Spleen (tissue), 11 donors: ENCODE measurements around the gene ESR2. TPM values are rescaled to one million over a fixed set of nuclear protein-coding genes. Genes with fewer than 3 reads are reported as not detected.

Source experiments
- DNase-seq: peaks from one replicate; pipeline ENCODE4 v3.0.0-alpha.2; 2020
- H3K27ac ChIP-seq, 8 donors: fragments of 200-600 bp; sonication (generic) in 7 of 8; 1 replicate in 4 of 8; 2 replicates in 4 of 8; pipeline versions ENCODE4 v1.5.0 to v1.8.0; 2016 to 2021; ENCODE audit warnings: inconsistent platforms in 4 of 8, mild to moderate bottlenecking in 4 of 8, moderate library complexity in 1 of 8
- H3K27me3 ChIP-seq, 7 donors: fragments of 200-600 bp; sonication (generic) in 6 of 7; replicated peaks in 1 of 7; 1 replicate in 4 of 7; 2 replicates in 3 of 7; pipeline versions ENCODE4 v1.5.0 to v1.8.0; 2016 to 2021; ENCODE audit warnings: inconsistent platforms in 3 of 7, mild to moderate bottlenecking in 1 of 7
- H3K36me3 ChIP-seq, 6 donors: fragments of 200-600 bp; sonication (generic) in 5 of 6; 1 replicate in 4 of 6; 2 replicates in 2 of 6; pipeline versions ENCODE4 v1.5.0 to v1.8.0; 2016 to 2021; ENCODE audit warnings: inconsistent platforms in 2 of 6
- H3K4me1 ChIP-seq, 6 donors: fragments of 200-600 bp; sonication (generic) in 5 of 6; 1 replicate in 3 of 6; 2 replicates in 3 of 6; pipeline versions ENCODE4 v1.5.0 to v1.8.0; 2016 to 2021; ENCODE audit warnings: inconsistent platforms in 3 of 6
- H3K4me3 ChIP-seq, 8 donors: fragments of 200-600 bp; sonication (generic) in 7 of 8; 1 replicate in 4 of 8; 2 replicates in 4 of 8; pipeline versions ENCODE4 v1.5.0 to v1.8.0; 2016 to 2021; ENCODE audit warnings: inconsistent platforms in 4 of 8, mild to moderate bottlenecking in 4 of 8, moderate library complexity in 2 of 8
- H3K9me3 ChIP-seq, 8 donors: fragments of 200-600 bp; sonication (generic) in 7 of 8; 1 replicate in 4 of 8; 2 replicates in 4 of 8; pipeline versions ENCODE4 v1.5.0 to v1.8.0; 2016 to 2021; ENCODE audit warnings: inconsistent platforms in 4 of 8
- POLR2A ChIP-seq, 3 donors: fragments of 450-650 bp; IDR thresholded peaks; one replicate each; pipeline ENCODE4 v1.5.1; 2017; ENCODE audit warnings: antibody characterized with exemption in 3 of 3, mild to moderate bottlenecking in 1 of 3
- POLR2AphosphoS5 ChIP-seq, 3 donors: sonication (generic); formaldehyde crosslinking; IDR thresholded peaks; one replicate each; pipeline ENCODE4 v1.5.1; 2017; ENCODE audit warnings: antibody characterized with exemption in 3 of 3
- WGBS, 5 donors: extraction: QIAGEN DNeasy Blood & Tissue Kit in 3 of 5; methylation state at CpG; one replicate each; pipeline versions ENCODE4 v1.1.5 to v1.1.7; 2013 to 2018; 5-methylcytosine and 5-hydroxymethylcytosine counted together
- intact Hi-C: fragments of 100-400 bp; cut with DNase I; formaldehyde crosslinking; loops from one replicate; pipeline ENCODE4 v1.15.0; 2023; ENCODE audit warnings: low total_unique reads
- polyA plus RNA-seq, 3 donors: library from polyadenylated mRNA; stranded (reverse); fragments of 200-250 nt; gene quantifications; one replicate each; pipeline ENCODE4 v1.2.1, GENCODE V29; 2013
- total RNA-seq, 7 donors: library from RNA; depleted of rRNA in 3 of 7; stranded (reverse); fragments of >200 nt in 3 of 7; fragmentation: NEBNext Ultra II Directional in 4 of 7; extraction: Animal tissue kit (Norgen Biotek cat#: 25700) in 4 of 7; gene quantifications; one replicate each; pipeline versions ENCODE4 v1.1.0 to v1.2.1, GENCODE V29; 2016 to 2021
- TF ChIP-seq, protein P1 (sequence below), 11 experiments: fragments of 200-600 bp in 7 of 11; fragments of 450-650 bp in 4 of 11; sonication (generic) in 4 of 11; IDR thresholded peaks in 8 of 11; conservative IDR thresholded peaks in 3 of 11; 1 replicate in 7 of 11; 2 replicates in 4 of 11; pipeline versions ENCODE4 v1.4.0 to v1.8.0; 2016 to 2021; ENCODE audit warnings: antibody characterized with exemption in 11 of 11, inconsistent platforms in 4 of 11, mild to moderate bottlenecking in 1 of 11
- donor health status: healthy with polysubstance abuse.
- donor health status: DM: no; HTN: no; CAD: no; lungs with moderate emphysema.
- donor health status: DM: no; HTN: no; CAD: no.
- donor health status: Bipolar disorder and iron deficiency.
- donor health status: healthy.
- donor health status: DM: no; HTN: no; CAD: no.
- donor health status: DM: yes; HTN: yes; CAD: no.

Gene ESR2
- total and polyA plus RNA-seq, 10 donors: 0.93 to 9.0 (median 3.8) TPM

GRCh38 chr14:64218344-64219240 is 75.6 kb downstream of the ESR2 start:
- TF ChIP-seq, protein P1, sequence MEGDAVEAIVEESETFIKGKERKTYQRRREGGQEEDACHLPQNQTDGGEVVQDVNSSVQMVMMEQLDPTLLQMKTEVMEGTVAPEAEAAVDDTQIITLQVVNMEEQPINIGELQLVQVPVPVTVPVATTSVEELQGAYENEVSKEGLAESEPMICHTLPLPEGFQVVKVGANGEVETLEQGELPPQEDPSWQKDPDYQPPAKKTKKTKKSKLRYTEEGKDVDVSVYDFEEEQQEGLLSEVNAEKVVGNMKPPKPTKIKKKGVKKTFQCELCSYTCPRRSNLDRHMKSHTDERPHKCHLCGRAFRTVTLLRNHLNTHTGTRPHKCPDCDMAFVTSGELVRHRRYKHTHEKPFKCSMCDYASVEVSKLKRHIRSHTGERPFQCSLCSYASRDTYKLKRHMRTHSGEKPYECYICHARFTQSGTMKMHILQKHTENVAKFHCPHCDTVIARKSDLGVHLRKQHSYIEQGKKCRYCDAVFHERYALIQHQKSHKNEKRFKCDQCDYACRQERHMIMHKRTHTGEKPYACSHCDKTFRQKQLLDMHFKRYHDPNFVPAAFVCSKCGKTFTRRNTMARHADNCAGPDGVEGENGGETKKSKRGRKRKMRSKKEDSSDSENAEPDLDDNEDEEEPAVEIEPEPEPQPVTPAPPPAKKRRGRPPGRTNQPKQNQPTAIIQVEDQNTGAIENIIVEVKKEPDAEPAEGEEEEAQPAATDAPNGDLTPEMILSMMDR (IDR thresholded peaks at IDR 0.05 in 8 of 11, conservative IDR thresholded peaks at IDR 0.05 in 3 of 11): no peak
- peak in 1 of 3 donors; percentile 5 for TF ChIP-seq POLR2AphosphoS5 (IDR thresholded peaks at IDR 0.05)
- intact Hi-C loops: no loop called here
- H3K4me3 ChIP-seq: no peak overlapping the region
- H3K36me3 ChIP-seq: peaks cover 0 to 100% (median 83%) of the 10 kb centered on the region in 6 donors
- 67 to 76% (median 72%) methylated on average over 15 of the region's 15 CpGs for WGBS, 5 donors
- no peaks in the 10 kb centered on the region for H3K27me3 ChIP-seq
- H3K4me1 ChIP-seq: peaks cover 0 to 64% (median 41%) of the 10 kb centered on the region in 6 donors
- no peaks in the 10 kb centered on the region for H3K9me3 ChIP-seq
- peak overlapping the region in 6 of 8 donors; percentile 3 to 53 (median 44) for H3K27ac ChIP-seq
- DNase-seq: no peak

DNA sequence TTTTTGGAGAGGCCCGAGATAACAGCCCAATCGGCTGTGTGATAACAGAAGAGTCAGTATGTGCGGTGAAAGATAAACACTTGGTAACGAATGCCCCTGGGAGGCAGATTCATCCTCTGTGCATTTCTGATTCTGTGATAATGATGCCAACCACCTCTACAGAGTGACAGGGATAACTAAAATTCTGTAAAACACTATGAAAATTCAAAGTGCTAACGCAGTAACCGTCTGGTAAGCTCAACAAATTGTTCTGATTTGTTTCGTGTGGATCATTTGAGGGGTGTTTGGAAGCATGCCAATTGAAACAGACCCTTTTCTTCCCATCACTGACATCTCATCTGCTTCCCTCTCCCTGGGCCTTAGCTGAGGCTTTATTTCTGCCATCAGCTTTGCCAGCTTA is 76.3 kb downstream of the ESR2 start:
- WGBS, 5 donors: 69 to 86% (median 81%) methylated on average over 7 of the region's 7 CpGs
- intact Hi-C loops: no loop called here
- peak overlapping the region in 6 of 8 donors; percentile 3 to 53 (median 44) for H3K27ac ChIP-seq

DNA sequence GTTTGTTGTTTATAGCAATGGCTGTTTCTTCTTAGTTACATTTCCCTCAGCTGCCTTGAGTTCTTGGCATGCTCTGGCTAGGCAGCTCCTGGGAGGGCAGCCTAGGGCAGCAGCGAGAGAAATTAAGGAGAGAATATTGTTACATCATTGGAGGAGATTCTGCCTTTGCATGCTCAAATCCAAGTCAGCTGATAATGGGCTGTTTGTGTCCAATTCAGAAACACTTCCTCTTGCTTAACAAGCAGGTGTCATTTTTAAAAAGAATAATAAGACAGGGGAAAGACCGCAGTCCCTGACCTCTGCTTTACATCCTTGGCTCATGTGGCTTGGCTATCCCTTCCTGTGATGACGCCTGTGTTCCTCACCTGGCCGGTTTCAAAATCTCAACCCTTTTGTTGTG is 76.9 kb downstream of the ESR2 start:
- no peaks in the 10 kb centered on the region for H3K9me3 ChIP-seq
- no peak for TF ChIP-seq POLR2A (IDR thresholded peaks at IDR 0.05)
- TF ChIP-seq POLR2AphosphoS5 (IDR thresholded peaks at IDR 0.05): peak in 1 of 3 donors; percentile 26
- peak overlapping the region in 4 of 8 donors; percentile 9 to 53 (median 44) for H3K27ac ChIP-seq
- H3K36me3 ChIP-seq: peaks cover 0 to 100% (median 83%) of the 10 kb centered on the region in 6 donors
- no peak overlapping the region for H3K4me3 ChIP-seq
- H3K4me1 ChIP-seq: peaks cover 0 to 55% (median 41%) of the 10 kb centered on the region in 6 donors
- 51 to 63% (median 59%) methylated on average over 4 of the region's 4 CpGs for WGBS, 5 donors
- intact Hi-C loops: no loop called here
- no peak for DNase-seq
- H3K27me3 ChIP-seq: no peaks in the 10 kb centered on the region

More for the DNA sequence above, 76.3 kb downstream of the ESR2 start:
- TF ChIP-seq POLR2AphosphoS5 (IDR thresholded peaks at IDR 0.05) (no peak), POLR2A (IDR thresholded peaks at IDR 0.05) (no peak)
- TF ChIP-seq, protein P1 (IDR thresholded peaks at IDR 0.05 in 8 of 11, conservative IDR thresholded peaks at IDR 0.05 in 3 of 11): no peak
- Histone ChIP-seq H3K4me1 (peaks cover 0 to 61% (median 41%) of the 10 kb centered on the region in 6 donors), H3K4me3 (no peak overlapping the region), H3K36me3 (peaks cover 0 to 100% (median 83%) of the 10 kb centered on the region in 6 donors), H3K27me3 (no peaks in the 10 kb centered on the region), H3K9me3 (no peaks in the 10 kb centered on the region)
- DNase-seq: no peak

GRCh38 chr14:64215978-64216377 is 78.2 kb downstream of the ESR2 start:
- 94 to 96% (median 95%) methylated on average over 13 of the region's 13 CpGs for WGBS, 5 donors
- Histone ChIP-seq H3K4me3 (no peak overlapping the region), H3K27ac (no peak overlapping the region), H3K9me3 (no peaks in the 10 kb centered on the region), H3K36me3 (peaks cover 0 to 100% (median 86%) of the 10 kb centered on the region in 6 donors), H3K4me1 (peaks cover 0 to 47% (median 34%) of the 10 kb centered on the region in 6 donors), H3K27me3 (no peaks in the 10 kb centered on the region)
- intact Hi-C loops: no loop called here
- TF ChIP-seq, protein P1 (IDR thresholded peaks at IDR 0.05 in 8 of 11, conservative IDR thresholded peaks at IDR 0.05 in 3 of 11): no peak
- TF ChIP-seq POLR2A (IDR thresholded peaks at IDR 0.05): no peak
- no peak for TF ChIP-seq POLR2AphosphoS5 (IDR thresholded peaks at IDR 0.05)
- no peak for DNase-seq
